Measurements from ENCODE around the gene ADARB2. TPM values are rescaled to one million over a fixed set of nuclear protein-coding genes. Genes with fewer than 3 reads are reported as not detected.

ADARB2 gene
- total RNA-seq, 1 donor from 2014 or later = 0.11 TPM

DNA sequence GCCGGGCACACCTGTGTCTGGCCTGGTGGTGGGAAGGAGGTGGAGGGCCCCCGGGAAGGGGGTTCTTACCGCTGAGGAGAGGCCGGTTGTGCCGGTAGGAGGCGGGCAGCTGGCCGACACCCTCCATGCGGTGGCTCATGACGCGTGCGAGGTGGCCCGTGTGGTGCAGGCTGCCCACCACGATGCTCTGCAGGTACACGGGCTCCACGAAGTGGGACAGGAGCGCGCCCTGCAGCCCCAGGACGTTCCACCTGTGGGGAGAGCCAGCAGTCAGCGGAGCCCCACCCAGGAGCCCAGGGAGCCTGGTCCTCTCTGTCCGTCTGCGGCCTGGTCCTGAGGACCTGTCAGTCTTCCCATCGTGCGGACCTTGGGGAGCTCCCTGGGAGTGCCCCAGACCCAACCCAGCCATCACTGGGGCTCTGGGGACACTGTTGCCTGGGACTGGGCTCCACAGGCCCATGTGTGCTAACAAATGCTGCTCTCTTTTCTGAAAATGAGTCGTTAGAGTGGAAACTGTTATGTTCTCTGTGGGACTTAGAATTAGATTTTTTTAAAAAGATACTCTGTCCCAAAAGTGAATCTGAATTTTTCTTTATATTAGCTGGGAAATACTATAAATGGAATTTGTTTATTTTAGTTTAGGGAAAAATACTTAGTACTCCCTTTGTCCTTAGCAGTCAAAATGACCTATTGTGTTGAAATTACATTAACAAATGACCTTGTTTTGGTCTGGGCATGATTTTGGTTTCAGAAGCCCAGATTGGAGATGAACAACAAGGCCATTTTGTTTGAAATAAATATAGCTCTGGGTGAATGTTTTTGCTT is 537.2 kb downstream of the ADARB2 start:
- no peaks in the 10 kb centered on the region for H3K9me3 ChIP-seq (replicated peaks)
- TF ChIP-seq, protein P1, sequence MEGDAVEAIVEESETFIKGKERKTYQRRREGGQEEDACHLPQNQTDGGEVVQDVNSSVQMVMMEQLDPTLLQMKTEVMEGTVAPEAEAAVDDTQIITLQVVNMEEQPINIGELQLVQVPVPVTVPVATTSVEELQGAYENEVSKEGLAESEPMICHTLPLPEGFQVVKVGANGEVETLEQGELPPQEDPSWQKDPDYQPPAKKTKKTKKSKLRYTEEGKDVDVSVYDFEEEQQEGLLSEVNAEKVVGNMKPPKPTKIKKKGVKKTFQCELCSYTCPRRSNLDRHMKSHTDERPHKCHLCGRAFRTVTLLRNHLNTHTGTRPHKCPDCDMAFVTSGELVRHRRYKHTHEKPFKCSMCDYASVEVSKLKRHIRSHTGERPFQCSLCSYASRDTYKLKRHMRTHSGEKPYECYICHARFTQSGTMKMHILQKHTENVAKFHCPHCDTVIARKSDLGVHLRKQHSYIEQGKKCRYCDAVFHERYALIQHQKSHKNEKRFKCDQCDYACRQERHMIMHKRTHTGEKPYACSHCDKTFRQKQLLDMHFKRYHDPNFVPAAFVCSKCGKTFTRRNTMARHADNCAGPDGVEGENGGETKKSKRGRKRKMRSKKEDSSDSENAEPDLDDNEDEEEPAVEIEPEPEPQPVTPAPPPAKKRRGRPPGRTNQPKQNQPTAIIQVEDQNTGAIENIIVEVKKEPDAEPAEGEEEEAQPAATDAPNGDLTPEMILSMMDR (IDR thresholded peaks at IDR 0.05; ENCODE audit: borderline replicate concordance) = no peak
- H3K27ac ChIP-seq (replicated peaks) = no peak overlapping the region
- no peak for DNase-seq
- no peaks in the 10 kb centered on the region for H3K36me3 ChIP-seq
- peaks cover 52% of the 10 kb centered on the region for H3K27me3 ChIP-seq (ENCODE audit: low read depth)
- H3K4me3 ChIP-seq = no peak overlapping the region
- intact Hi-C loops (cut with micrococcal nuclease) = no loop called here
- no peaks in the 10 kb centered on the region for H3K4me1 ChIP-seq

DNA sequence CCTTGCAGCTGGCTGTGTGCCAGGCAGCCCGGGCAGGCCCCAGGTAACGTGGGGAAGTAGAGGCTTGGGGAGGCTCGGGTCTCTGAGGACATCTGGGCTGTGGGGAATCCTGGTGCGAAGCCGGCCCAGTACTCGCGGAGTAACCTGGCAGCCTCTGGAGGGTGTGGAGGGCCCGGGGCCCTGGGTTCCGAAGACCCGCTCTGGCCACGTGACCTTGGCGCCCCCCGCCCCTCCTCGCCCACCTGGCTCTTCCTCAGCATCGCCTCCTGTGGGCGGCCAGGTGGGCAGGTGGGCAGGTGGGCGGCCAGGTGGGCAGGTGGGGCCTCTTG is 538.0 kb downstream of the ADARB2 start:
- intact Hi-C loops (cut with micrococcal nuclease) = no loop called here
- no peak overlapping the region for H3K27ac ChIP-seq (replicated peaks)
- H3K9me3 ChIP-seq (replicated peaks) = no peaks in the 10 kb centered on the region
- TF ChIP-seq, protein P1 (IDR thresholded peaks at IDR 0.05; ENCODE audit: borderline replicate concordance) = no peak
- DNase-seq = no peak
- no peaks in the 10 kb centered on the region for H3K4me1 ChIP-seq
- H3K4me3 ChIP-seq = no peak overlapping the region
- H3K36me3 ChIP-seq = no peaks in the 10 kb centered on the region
- H3K27me3 ChIP-seq (ENCODE audit: low read depth) = peaks cover 60% of the 10 kb centered on the region

DNA sequence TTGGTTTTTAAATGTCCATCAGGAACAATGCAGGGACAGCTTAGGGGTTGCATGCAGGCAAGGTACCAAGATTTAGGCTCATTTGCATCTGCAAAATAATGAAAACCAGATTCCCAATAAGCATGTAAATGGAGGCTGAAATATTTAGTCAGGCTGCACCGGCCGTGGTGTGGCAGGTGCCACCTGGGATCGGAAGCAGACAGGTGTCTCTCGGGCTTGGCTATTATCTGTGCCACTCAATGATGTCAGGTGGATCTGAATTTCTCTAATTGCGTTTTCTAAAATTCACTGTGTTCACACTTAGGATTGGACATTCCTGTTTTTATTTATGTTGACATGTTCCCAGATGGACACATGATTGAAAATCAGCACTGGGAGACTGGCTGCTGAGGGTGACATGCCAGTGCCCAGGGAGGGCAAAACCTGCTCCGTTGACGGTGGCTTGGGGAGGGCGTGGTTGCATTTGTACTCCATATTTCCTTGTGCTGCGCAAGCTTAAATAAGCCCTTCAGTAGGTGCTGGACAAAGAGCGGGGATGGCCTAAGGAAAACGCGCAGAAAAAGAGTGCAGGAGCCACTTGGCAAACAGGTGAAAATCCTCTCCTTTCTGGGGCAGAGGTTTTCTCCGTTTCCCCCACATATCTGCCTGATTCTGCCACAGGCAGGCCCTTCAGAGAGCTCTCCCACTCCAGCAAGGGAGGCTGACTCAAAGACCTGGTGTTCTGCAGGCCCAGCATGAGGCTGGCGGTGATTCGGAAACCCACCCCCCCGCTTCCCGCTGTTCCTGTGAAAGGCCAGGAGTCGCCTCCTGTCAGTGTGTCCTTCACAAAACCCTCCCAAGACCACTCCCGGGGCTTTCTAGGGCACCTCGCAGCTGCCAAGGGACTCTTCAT is 538.6 kb downstream of the ADARB2 start:
- no peak overlapping the region for H3K27ac ChIP-seq (replicated peaks)
- intact Hi-C loops (cut with micrococcal nuclease) = no loop called here
- H3K27me3 ChIP-seq (ENCODE audit: low read depth) = peaks cover 67% of the 10 kb centered on the region

DNA sequence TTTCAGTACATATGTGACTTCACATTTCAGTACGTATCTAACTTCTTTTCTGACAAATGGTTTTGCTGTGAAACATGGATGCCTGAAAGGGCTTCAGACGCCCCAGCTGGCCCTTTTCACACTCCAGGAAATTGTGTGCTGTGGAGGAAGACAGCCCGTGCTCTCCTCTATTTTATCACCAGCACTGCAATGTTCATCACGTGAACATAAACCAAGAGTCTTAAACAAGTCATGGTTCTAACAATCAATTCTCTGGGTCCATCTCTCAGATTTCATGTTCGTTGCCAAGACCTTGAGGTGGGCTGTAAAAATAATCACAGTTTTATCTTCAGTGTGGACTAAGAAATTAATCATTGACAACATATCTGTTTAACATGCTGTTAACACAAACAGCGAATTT is 539.9 kb downstream of the ADARB2 start:
- DNase-seq = no peak
- H3K4me1 ChIP-seq = no peaks in the 10 kb centered on the region
- H3K27me3 ChIP-seq (ENCODE audit: low read depth) = peaks cover 75% of the 10 kb centered on the region
- H3K4me3 ChIP-seq = no peak overlapping the region
- intact Hi-C loops (cut with micrococcal nuclease) = no loop called here
- no peaks in the 10 kb centered on the region for H3K9me3 ChIP-seq (replicated peaks)
- no peak overlapping the region for H3K27ac ChIP-seq (replicated peaks)
- TF ChIP-seq, protein P1 (IDR thresholded peaks at IDR 0.05; ENCODE audit: borderline replicate concordance) = no peak
- H3K36me3 ChIP-seq = no peaks in the 10 kb centered on the region

More for the DNA sequence above, 538.6 kb downstream of the ADARB2 start:
- no peaks in the 10 kb centered on the region for H3K36me3 ChIP-seq
- no peaks in the 10 kb centered on the region for H3K4me1 ChIP-seq
- no peak for DNase-seq
- no peaks in the 10 kb centered on the region for H3K9me3 ChIP-seq (replicated peaks)
- TF ChIP-seq, protein P1 (IDR thresholded peaks at IDR 0.05; ENCODE audit: borderline replicate concordance) = no peak
- no peak overlapping the region for H3K4me3 ChIP-seq

DNA sequence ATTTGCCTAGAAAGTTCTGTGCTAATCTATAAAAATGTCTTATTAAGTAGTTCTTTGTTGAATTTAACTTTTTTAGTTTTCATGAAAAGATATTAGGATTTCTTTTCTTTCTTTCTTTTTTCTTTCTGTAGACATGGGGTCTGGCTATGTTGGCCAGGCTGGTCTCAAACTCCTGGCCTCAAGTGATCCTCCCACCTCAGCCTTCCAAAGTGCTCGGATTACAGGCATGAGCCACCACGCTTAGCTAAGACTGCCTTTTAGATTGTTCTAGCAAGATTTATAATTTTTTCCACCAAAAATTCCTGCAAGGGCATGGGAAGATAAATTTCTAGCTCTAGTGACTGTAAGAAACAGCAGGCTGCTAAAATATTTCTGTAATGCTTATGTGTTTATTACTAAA is 540.7 kb downstream of the ADARB2 start:
- no peak for DNase-seq
- intact Hi-C loops (cut with micrococcal nuclease) = no loop called here
- Histone ChIP-seq H3K36me3 (no peaks in the 10 kb centered on the region), H3K9me3 (replicated peaks) (no peaks in the 10 kb centered on the region), H3K4me3 (no peak overlapping the region), H3K27me3 (ENCODE audit: low read depth) (peaks cover 75% of the 10 kb centered on the region), H3K27ac (replicated peaks) (no peak overlapping the region), H3K4me1 (no peaks in the 10 kb centered on the region)
- TF ChIP-seq, protein P1 (IDR thresholded peaks at IDR 0.05; ENCODE audit: borderline replicate concordance) = no peak

Data from left ventricle myocardium inferior (tissue), 1 donor.